Measurements from ENCODE around the gene AGPAT4. TPM values are rescaled to one million over a fixed set of nuclear protein-coding genes. Genes with fewer than 3 reads are reported as not detected.

AGPAT4 gene
- total and polyA plus RNA-seq, 2 donors (not counting 1 experiment from before 2014, with no cell fraction given): 4.4 to 6.1 TPM

DNA sequence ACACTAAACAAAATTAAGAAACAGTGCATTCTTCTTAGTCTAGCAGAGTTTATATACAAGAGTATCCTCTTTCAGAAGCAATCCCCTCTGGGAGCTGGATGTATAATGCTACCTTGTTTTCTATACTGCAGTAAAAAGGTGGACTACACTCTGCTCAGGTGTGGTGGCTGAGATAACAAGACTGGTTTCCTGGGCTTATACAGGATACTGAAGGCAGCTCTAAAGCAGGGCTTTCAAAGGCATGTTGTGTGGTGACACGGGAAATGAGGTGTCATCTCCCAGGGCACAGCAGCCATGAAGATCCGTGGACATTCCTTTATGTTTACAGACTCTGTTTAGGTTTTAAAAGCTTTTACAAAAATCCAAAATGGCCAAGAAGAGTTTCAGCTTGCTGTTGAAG is 145.6 kb downstream of the AGPAT4 start:
- DNase-seq: no peak

DNA sequence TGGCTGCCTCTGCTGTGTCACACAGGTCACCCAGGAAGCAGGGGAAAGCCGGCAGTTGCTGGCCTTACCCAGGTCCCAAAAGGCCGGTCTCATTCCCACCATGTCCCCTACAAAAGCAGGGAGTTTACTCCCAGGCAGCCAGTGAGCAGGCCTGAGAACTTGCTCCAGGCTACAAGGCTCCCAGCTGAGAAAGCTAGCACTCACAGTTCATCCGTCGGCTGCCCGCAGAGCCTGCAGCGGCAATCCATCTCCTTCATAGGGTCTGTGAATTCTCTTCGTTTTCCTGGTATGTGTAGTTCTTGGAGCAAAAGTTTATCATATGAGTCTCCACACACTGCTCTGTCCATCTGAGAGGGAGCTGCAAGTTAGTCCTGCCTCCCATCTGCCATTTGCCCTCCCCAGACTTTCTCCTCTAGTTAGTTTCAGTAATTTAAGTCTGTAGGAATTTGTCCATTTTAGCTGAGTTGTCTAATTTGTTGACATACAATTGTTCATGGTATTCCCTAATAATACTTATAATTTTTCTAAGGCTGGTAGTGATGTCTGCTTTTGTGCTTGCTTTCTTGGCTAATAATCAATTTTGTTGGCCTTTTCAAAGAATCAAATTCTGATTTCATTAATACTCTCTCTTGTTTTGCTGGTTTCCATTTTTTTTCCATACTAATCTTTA is 146.7 kb downstream of the AGPAT4 start:
- peaks cover 0 to 12% (median 2%) of the 10 kb centered on the region in 3 donors for H3K9me3 ChIP-seq (ENCODE audit: control extremely low read depth in 1 of 3, control insufficient read depth in 2 of 3, insufficient read depth in 1 of 3, low read length in 2 of 3)
- H3K4me1 ChIP-seq (ENCODE audit: control insufficient read depth in 2 of 2, insufficient read depth in 2 of 2, low read length in 2 of 2): no peaks in the 10 kb centered on the region
- no peak overlapping the region for H3K4me2 ChIP-seq (replicated peaks; ENCODE audit: low read depth, low read length, poor library complexity, severe bottlenecking)
- H3K4me1 Mint-ChIP-seq: no peaks in the 10 kb centered on the region
- TF ChIP-seq, protein P1, sequence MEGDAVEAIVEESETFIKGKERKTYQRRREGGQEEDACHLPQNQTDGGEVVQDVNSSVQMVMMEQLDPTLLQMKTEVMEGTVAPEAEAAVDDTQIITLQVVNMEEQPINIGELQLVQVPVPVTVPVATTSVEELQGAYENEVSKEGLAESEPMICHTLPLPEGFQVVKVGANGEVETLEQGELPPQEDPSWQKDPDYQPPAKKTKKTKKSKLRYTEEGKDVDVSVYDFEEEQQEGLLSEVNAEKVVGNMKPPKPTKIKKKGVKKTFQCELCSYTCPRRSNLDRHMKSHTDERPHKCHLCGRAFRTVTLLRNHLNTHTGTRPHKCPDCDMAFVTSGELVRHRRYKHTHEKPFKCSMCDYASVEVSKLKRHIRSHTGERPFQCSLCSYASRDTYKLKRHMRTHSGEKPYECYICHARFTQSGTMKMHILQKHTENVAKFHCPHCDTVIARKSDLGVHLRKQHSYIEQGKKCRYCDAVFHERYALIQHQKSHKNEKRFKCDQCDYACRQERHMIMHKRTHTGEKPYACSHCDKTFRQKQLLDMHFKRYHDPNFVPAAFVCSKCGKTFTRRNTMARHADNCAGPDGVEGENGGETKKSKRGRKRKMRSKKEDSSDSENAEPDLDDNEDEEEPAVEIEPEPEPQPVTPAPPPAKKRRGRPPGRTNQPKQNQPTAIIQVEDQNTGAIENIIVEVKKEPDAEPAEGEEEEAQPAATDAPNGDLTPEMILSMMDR (IDR thresholded peaks at IDR 0.05): no peak
- no peak for TF ChIP-seq EZH2 (IDR thresholded peaks at IDR 0.05; ENCODE audit: borderline replicate concordance, insufficient read depth, low read depth, low read length, poor library complexity, severe bottlenecking)
- H3K4me3 Mint-ChIP-seq: no peak overlapping the region
- no peak overlapping the region for H3K4me3 ChIP-seq (ENCODE audit: control extremely low read depth in 1 of 5, extremely low read depth in 1 of 5, insufficient read depth in 1 of 5, low read depth in 2 of 5, low read length in 4 of 5)
- H3K9ac ChIP-seq (ENCODE audit: low read length): no peak overlapping the region
- ATAC-seq (ENCODE audit: low read depth) (no peak), DNase-seq (no peak)
- intact Hi-C loops (cut with micrococcal nuclease): no loop called here
- H3K79me2 ChIP-seq (ENCODE audit: control insufficient read depth, insufficient read depth, low read length): no peaks in the 10 kb centered on the region
- ChIA-PET POLR2A (no interaction called here), CTCF (interaction anchor here (0.9 kb wide), 1 partner anchor 247 kb away, joined by 3 read pairs; no protein-coding TSS in a partner anchor)
- H2AFZ ChIP-seq (ENCODE audit: insufficient read depth, low read depth, low read length, poor library complexity, severe bottlenecking): no peak overlapping the region
- H4K20me1 ChIP-seq (ENCODE audit: control insufficient read depth, insufficient read depth, low read length, poor library complexity, severe bottlenecking): no peaks in the 10 kb centered on the region
- WGBS (ENCODE audit: insufficient coverage): 100% methylated on average over 3 of the region's 7 CpGs
- H3K27ac ChIP-seq (ENCODE audit: low read length in 2 of 2): no peak overlapping the region
- no peaks in the 10 kb centered on the region for H3K27me3 ChIP-seq (replicated peaks in 1 of 4; ENCODE audit: control extremely low read depth in 1 of 4, control insufficient read depth in 3 of 4, insufficient read depth in 4 of 4, low read length in 3 of 4)
- H3K36me3 ChIP-seq (replicated peaks in 1 of 2; ENCODE audit: control extremely low read depth in 1 of 2, control insufficient read depth in 1 of 2, extremely low read depth in 1 of 2, insufficient read depth in 2 of 2, low read length in 1 of 2): peaks cover 1 to 29% of the 10 kb centered on the region in 2 experiments
- H3K27ac Mint-ChIP-seq: no peak overlapping the region
- H3K9me3 Mint-ChIP-seq (ENCODE audit: insufficient read depth): peaks cover 12% of the 10 kb centered on the region
- no peaks in the 10 kb centered on the region for H3K27me3 Mint-ChIP-seq

More for the DNA sequence above, 145.6 kb downstream of the AGPAT4 start:
- WGBS (ENCODE audit: insufficient coverage): 100% methylated on average over 2 of the region's 2 CpGs
- no peak overlapping the region for H3K27ac Mint-ChIP-seq
- intact Hi-C loops (cut with micrococcal nuclease): no loop called here
- H3K4me1 Mint-ChIP-seq: no peaks in the 10 kb centered on the region
- ChIA-PET CTCF (no interaction called here), POLR2A (no interaction called here)
- peaks cover 1 to 30% of the 10 kb centered on the region in 2 experiments for H3K36me3 ChIP-seq (replicated peaks in 1 of 2; ENCODE audit: control extremely low read depth in 1 of 2, control insufficient read depth in 1 of 2, extremely low read depth in 1 of 2, insufficient read depth in 2 of 2, low read length in 1 of 2)
- no peaks in the 10 kb centered on the region for H3K27me3 ChIP-seq (replicated peaks in 1 of 4; ENCODE audit: control extremely low read depth in 1 of 4, control insufficient read depth in 3 of 4, insufficient read depth in 4 of 4, low read length in 3 of 4)
- H4K20me1 ChIP-seq (ENCODE audit: control insufficient read depth, insufficient read depth, low read length, poor library complexity, severe bottlenecking): no peaks in the 10 kb centered on the region
- no peak overlapping the region for H3K27ac ChIP-seq (ENCODE audit: low read length in 2 of 2)
- H3K9me3 ChIP-seq (ENCODE audit: control extremely low read depth in 1 of 3, control insufficient read depth in 2 of 3, insufficient read depth in 1 of 3, low read length in 2 of 3): peaks cover 0 to 7% (median 2%) of the 10 kb centered on the region in 3 donors
- peaks cover 12% of the 10 kb centered on the region for H3K9me3 Mint-ChIP-seq (ENCODE audit: insufficient read depth)
- no peak overlapping the region for H3K4me3 Mint-ChIP-seq
- no peak overlapping the region for H3K9ac ChIP-seq (ENCODE audit: low read length)
- TF ChIP-seq, protein P1 (IDR thresholded peaks at IDR 0.05): no peak
- TF ChIP-seq EZH2 (IDR thresholded peaks at IDR 0.05; ENCODE audit: borderline replicate concordance, insufficient read depth, low read depth, low read length, poor library complexity, severe bottlenecking): no peak
- H2AFZ ChIP-seq (ENCODE audit: insufficient read depth, low read depth, low read length, poor library complexity, severe bottlenecking): no peak overlapping the region
- ATAC-seq (ENCODE audit: low read depth): no peak
- no peaks in the 10 kb centered on the region for H3K4me1 ChIP-seq (ENCODE audit: control insufficient read depth in 2 of 2, insufficient read depth in 2 of 2, low read length in 2 of 2)
- no peak overlapping the region for H3K4me2 ChIP-seq (replicated peaks; ENCODE audit: low read depth, low read length, poor library complexity, severe bottlenecking)
- H3K27me3 Mint-ChIP-seq: no peaks in the 10 kb centered on the region
- no peaks in the 10 kb centered on the region for H3K79me2 ChIP-seq (ENCODE audit: control insufficient read depth, insufficient read depth, low read length)
- no peak overlapping the region for H3K4me3 ChIP-seq (ENCODE audit: control extremely low read depth in 1 of 5, extremely low read depth in 1 of 5, insufficient read depth in 1 of 5, low read depth in 2 of 5, low read length in 4 of 5)

Data from B cell (primary cell).